Stimulated activated CD4-positive, alpha-beta T cell treated with anti-CD3 and anti-CD28 coated beads, Interleukin-2, amount 100 ng/mL, for 4 hours (primary cell): ENCODE measurements around the gene RAI1.

Source experiments
- DNase-seq: peaks from one replicate; pipeline ENCODE4 v3.0.0-alpha.2; 2020; ENCODE audit warnings: low read depth

Gene RAI1

DNA sequence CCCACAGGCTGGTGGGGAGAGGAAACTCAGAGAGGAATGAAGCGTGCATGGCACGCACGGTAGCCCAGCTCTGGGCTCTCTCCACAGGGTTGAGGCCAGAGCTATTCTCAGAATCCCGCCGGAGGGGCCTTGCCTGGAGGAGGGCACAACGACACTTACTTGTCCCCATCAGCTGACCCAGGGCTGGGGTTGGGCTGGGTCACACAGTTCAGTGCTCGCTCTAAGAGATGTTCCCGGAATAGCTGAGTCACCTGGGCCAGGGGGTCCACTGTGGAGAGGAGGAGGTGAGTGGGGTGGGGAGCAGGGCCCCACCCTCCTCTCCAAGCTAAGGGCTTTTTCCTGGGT, 133.8 kb downstream of the RAI1 start:
- no peak for DNase-seq

DNA sequence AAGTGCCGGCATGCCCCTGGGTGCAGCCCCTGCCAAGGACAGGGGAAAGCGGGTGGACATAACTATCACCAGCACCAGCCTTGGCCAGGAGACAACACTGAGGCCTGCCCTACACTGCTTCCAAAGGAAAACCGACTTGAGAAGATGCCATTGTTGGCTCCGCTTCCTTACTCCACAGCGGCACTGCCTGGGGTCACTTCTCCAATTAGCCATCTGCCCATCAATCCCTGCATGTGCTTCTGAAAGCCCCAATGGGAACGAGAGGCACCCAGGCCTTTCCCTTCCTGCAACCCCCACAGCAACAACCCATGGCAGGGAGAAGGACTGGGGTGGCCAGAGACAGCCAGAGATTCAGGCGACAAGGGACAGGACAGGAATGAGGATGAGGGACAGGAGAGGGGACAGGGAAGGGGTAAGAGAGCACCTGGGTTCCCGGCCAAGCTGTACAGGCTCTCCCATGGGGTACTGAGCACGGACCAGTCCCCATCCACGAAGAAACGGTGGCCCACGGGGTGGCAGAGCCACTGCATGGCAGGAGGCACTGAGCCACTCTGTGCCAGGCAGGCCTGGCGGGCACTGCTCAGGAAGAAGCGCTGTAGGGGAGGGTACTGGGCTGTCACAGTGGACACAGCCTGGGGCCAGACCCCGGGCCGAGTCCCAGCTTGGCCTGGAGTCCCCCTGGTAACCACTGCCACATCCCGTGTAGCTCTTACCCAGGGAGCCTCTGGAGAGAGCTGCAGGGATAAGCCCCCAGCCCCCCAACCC, 134.4 kb downstream of the RAI1 start:
- no peak for DNase-seq

DNA sequence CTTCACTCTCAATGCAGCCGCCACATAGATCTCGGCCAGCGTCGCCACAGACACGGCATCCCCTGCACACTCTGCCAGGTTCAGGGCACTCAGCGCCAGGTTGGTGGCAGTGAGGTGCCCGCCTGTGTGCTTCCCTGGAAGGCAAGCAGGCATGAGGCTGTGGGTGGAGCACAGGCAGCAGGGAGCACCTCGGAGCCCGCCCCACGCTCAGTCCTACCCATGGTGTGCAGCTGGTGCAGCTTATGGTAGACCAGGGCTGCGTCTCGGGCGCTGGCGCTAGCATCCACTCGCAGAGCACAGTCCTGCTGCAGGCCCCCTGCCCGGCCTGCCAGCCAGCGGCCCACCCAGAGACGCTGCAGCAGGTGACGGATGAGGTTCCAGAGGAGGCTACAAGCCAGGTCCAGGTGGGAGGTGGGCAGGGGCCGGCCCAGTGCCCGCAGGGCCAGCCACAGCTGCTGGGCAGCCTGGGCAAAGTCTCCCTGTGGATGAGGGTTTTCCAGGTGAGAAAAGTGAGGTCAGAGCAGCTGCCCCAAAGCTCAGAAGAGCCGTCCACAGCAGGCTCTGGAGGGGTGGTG, 135.1 kb downstream of the RAI1 start:
- DNase-seq, result no peak

DNA sequence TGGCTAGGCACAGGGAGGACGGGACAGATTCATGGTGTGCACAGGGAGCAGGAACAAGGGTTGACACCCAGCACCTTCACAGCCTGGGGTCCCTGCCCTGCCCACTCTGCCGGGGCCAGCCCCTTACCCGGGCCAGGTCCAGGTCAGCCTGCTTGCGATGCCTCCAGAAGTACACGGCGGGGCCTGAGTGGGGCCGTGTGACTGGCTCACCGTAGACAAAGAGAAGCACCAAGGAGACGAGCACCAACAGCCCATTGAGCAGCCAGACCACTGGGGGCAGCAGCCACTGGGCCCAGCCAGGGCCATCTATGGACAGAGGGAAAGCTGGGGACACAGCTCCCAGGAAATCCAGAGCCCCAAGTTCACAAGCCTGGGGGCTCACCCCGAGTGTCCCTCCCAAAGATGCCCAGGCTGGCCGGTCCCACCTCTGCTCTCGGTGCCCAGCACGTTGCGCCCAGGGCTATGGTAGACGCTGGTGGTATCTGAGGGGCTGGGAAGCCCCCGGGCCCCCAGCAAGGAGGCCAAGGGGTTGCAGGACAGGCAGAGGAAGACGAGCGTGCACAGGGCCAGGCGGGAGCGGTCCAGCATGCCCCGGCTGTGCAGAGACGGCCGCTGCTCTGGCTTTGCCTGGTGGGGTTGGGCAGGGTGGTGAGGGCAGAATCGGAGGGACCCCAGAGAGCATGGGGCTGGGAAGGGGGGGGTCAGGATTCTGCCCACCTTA, 135.7 kb downstream of the RAI1 start:
- DNase-seq, result no peak

DNA sequence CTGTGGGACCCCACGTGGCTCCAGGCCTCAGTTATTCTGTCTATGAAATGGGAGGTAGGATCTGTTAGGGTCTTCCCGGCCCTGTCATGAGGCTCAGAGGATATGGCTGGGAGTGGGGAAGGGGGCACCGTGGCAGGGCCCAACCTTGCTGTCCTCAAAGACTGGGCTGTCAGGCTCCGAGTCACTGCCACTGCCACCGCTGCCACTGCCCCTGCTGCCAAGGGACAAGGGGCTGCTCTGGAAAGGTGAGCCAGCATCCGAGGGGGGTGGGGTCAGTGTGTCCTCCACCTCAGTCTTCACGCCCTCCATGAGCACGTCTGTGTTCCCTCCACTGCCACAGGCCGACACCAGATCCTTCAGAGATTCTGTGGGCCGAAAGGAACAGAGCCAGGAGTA, 136.3 kb downstream of the RAI1 start:
- DNase-seq, result no peak

DNA sequence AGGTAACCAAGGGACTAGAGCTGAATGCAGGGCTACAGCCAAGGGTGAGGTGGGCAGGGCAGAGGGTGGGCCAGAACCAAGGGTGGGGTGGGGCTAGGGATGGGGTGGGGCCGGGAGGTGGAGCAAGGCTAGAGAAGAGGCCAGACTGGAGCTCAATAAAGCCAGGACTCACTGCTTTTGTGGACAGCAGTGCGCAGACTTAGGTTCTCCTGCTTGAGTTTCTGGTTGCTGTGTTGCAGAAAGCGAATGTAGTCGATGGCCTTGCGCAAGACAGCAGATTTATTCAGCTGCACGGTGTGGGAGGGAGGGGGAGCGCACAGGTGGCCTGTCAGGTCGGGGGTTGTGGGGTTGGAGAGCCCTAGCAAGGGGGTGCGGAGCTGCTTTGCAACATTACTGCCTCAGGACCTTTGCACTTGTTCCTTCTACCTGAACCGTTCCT, 136.8 kb downstream of the RAI1 start:
- no peak for DNase-seq

DNA sequence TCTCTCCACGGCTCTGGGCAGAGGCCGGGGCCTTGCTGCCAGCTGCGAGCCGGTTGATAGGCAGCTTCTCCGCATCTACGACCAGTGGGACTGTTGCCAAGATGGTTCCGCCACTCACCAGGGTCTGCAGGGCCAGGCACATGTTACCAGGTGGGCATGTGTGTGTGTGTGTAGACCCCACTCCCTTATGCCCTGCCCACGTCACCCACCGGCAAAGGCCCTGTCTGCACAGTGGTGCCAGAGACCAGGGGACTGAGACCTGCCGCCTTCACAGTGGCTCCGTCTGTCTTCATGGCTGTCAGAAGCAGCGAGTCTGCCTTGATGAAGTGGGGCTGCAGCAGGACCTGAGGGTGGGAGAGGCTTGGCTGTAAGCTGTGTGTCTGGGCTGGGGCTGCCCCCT, 137.9 kb downstream of the RAI1 start:
- no peak for DNase-seq

DNA sequence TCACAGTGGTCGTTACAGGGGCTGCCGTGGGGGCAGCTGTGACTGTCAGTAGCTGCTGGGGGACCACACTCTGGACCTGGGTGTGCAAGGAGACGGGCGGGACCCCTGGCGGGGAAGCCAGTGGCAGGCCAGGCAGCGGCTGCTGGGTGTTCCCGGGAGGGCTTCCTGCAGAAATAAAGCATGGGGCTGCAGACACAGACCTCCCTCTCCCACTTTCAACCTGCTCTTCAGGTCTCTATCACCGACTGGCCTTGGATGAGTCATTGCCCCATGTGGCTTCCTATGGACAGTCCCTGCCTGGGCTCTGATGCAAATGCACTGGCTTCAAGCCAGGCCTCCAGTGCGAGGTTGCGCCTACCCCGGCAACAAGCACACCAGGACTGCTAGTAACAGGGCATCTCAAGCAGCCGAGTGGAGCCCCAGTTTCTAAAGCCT, 138.3 kb downstream of the RAI1 start:
- DNase-seq, result no peak

DNA sequence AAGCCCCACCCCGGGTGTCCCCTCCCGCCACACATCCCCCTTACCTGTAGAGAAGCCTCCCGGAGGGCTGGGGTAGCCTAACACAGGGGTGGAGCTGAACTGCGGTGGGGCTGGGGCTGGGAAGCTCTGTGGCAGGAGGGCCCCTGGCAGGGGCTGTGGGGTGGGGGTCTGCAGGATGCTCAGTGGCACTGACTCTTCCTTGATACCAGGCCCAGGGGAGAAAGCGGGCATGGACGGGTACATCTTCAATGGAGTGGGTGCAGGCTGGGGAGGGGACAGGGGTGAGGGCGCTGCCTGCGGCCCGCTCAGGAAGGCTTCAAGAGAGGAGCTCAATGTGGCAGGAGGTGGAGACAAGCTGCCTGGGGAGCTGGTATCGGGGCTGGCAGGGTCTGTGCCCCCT, 138.8 kb downstream of the RAI1 start:
- no peak for DNase-seq

DNA sequence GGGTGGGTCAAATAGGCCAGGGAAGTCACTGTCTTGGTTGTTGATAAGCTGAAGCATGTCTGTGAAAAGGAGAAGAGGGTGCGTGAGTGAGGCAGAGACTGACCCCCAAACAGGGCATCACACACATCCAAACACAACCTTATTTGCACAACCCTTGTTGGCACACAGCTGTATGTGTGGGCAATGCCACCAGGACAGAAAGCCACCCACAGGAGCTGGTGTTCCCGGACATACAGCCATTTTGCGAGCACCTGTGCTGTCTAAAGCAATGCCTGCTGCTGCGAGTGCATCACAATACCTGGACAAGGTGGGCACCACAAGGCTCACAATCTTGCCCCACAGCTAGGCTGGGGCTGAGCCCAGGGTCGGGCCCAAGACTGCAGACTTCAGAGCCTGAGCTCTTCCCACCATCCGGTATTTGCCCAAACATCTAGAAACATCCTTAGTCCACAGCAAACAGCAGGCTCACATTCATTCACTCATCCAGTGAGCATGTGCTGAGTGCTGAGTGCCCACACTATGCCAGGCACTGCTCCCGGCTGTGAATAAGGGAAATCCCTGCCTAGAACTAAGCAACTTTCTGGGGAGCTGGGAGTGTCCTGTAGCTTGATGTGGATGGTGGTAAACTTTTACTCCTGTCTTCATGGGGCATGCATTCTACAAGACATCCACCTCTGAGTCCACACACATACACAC, 139.4 kb downstream of the RAI1 start:
- no peak for DNase-seq

DNA sequence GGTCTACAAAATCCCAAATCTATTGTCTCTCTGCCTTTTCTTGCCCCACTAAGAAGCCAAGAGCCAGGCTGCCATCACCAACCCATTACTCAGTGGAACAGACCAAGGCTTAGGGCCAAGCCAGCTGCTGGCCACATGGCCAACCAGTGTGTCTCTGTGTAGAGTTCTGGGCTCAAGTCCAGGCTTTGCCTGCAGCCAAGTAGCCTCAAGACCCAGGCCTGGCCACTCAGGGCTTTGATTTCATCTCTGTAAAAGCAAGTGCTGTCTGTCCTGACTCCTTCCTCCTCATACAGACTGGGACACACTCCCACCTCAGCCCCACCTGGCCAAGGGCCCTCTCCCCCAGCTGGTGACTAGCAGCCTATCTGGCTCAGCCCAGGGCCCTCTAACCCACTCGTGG, 140.9 kb downstream of the RAI1 start:
- no peak for DNase-seq

DNA sequence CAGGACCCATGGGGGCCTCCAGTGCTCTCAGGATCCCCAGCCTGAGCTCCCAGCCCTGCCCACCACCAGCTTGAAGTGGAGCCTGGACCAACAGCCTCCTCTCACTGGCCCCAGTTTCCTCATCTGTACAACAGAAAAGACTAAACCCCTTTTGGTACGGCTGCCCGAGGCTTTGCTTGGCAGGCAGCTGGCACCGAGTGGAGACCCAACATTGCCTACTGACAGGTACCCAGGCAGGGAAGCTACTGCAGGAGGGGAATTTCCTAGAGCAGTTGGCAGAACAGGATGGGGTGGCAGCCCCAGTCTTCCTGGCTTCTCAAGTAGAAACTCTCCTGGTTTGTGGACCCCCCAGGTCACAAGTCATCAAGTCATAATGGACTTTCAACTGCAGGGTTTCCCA, 141.4 kb downstream of the RAI1 start:
- no peak for DNase-seq

DNA sequence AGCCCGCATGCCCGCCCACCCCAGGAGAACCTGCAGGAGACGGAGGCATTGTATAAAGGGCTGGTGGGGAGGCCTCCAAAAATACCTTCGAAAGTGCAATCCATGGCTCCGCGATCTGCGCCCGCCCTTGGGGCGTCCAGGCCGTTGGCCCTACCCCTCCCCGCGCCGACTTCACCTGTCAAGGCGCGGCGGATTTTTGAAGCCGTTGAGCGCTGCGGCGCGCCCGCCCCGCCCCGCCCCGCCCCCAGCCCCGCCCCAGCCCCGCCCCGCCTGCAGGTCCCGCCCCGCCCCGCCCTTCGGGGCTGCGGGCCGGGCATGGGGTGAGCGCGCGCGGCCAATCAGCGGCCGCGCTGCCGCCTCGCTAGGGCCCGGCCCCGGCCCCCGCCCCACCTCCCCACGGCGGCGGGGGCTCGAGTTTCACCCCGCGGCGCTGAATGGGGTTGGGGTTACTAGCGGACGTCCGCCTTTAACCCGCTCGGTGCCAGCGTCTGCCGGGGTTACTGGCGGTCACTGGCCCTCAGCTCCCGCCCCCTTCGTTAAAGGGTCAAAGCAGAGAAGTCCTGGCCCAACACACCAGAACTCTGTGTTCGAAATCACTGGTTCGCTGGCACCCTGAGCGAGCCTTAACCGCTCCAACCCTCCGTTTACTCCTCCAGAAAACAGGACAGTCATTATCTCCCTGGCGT, 142.3 kb downstream of the RAI1 start:
- peak; percentile 57 for DNase-seq

DNA sequence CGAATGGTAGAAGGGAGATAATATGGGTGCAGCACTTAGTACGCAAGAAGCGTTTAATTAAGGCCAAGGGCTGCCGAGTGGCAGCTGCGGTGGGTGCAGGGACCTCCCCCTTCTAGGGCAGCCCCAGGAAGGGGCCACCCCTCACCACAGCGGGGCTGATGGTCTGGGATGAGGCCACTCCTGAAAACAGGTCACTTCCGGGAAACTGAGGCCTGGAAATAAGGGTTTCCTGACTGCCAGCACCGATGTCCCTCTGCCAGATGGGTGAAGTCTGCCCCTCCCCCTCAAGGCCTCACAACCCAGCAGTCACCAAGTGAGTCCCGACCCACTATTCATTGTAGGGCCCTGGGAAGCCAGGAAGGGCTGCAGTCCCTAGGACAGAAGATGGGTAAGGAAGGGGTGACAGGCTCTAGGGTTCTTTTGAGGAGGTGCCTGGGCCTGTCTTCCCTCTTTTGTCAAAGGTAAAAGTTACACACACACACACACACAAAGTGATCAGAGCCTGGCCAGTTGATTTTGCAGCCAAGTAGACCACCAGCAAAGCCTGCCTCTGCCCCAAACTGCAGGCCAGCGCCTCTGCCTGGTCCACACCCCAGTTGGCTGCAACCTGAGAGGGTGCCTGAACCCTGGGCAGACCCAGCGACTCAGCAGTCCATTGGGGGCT, 143.0 kb downstream of the RAI1 start:
- DNase-seq, result no peak

DNA sequence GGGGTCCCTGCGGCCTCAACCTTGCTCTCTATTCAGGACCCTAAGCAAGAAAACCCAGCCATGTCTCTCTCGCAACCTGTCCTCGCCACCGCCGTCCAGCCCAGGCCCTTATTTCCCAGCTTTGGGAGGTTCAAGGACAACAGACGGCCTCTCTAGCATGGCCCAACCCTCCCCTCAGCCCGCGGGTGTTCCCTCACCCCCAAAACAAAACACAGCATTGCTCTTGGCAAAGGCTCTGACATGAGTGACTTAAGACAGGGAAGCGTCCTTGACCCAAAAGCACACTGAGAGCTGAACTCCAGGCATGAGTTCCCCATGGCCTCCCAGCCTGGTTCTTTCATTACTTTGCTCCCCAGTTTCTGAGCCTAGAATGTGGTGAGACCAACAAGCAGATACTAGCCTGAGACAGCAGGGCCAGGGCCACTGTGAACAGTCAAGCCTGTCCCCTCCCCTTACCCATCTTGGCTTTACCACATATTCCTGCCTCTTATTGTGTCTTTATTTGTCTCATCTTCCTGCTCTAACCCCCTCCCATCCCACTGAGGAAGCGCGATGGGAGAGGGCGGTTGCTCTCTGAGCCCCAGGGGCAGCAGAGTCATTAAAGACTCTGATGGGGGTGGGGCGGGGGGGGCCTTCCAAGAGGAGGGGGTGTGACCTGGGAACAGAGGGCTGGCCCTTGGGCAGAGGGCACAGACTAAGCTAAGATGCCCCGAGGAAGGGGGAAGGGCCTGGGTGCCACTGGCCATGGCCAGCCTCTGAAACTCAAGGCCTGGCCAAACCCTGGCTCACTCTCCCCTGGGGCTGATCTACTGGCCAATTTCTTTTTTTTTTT, 143.7 kb downstream of the RAI1 start:
- no peak for DNase-seq

DNA sequence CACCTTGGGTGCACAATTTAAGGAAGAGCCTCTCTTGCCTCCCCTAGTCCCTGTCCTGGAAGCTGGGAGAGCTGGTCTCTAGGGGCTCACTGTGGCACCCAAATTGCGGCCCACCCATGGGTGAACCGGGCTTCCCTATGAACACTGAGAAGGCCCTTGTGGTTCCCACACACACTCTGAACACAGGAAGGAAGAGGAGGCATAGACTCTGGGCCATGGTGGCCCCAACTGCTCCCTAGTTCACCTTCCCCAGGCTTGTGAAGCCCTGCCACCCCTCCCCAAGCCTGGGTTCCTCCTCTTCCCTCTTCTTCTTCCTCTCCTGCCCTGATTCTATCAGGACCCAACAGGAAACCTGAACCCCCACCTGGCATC, 145.1 kb downstream of the RAI1 start:
- no peak for DNase-seq

DNA sequence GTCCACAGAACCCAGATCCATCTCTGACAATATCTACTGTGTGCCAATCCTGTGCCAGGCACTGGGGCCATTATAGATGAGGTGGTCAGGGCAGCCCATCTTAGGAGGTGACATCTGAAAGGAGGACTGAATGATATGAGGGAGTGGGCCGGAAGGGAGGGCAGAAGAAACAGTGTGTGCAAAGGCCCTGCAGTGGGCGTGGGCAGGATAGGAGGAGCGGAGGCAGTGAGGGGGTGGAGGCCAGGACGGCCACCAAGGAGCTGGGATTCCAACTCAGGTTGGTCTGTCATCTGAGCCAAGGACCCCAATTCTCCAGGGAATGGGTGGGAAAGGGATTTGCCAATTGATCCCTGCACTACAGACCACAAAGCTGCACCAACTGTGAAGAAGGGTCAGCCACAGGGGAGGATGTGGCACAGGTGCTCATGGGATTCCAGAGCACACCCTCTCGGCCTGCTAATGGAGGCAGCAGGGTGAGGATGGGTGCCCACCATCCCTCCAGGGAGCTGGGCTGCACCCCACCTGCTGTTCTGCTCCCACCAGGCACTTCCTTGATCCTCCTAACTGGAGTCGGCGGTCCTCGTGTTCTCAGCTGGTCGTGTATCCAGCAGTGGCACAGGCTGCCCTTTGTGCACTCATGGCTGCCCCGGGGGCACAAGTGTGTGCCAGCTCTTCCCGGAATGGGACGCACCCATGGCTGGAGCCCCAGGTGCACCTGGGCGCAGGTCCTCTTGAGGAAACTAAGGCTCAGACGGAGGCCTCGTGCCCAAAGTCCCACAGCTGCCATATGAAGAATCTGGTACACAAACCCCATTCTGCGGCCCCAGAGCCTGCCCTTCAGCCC, 145.9 kb downstream of the RAI1 start:
- DNase-seq, result no peak

DNA sequence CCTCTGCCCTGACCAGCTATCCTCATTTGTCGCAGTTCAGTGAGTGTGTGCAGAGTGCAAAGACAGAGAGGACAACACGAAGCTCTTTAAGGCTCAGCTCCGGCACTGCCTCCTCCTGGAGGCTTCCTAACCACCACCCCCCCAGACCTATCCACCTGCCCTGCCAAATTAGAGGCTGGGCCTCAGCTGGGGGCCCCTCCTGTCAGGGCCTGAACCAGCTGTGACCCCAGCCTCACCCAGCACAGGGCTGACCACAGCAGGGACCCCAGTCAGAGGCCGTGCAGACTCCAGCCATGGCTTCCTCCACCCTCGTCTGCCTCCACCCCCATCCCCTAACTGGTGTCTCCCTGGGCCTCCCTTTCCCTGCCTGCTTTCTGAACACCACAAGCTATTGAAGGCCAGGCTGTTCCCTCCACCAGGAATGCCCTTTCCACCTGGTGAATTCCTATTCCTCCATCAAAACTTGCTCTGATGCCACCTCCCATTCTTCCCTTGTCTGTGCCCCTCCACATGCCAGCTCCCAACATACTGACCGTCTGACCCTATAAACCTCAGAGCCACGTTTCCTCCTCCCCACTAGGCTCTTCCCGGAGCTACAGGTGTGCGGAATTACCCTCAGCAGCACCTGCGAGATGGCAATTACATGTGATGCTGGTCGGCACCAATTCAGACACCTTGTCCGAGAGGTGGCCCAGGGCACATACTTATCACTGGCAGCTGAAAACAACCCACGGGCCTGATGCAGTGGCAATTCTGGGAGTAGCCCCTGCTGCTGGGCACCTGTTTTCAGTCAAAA, 146.8 kb downstream of the RAI1 start:
- no peak for DNase-seq

DNA sequence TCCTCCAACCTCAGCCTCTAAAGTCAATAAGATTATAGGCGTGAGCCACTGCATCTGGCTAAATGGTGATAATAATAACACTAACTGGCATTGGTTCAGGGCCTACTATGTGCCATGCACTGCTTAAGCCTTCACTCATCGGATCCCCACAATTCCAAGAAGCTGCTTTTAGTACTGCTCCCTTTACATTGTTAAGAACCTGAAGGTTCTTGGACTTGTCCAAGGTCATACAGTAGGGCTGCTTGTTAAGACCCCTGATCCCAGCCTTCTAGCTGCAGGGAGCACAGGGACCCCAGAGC, 149.0 kb downstream of the RAI1 start:
- DNase-seq, result no peak
